Measurements from ENCODE around the gene EIF4E1B.
A peak's percentile ranks its signal among the peaks of the same experiment; 100 is the strongest.

Gene EIF4E1B

GRCh38 chr5:176642675-176643490, 12.4 kb downstream of the EIF4E1B start:
- Histone ChIP-seq H3K9me3 (ENCODE audit: control insufficient read depth, low read length) (no peaks in the 10 kb centered on the region), H3K36me3 (ENCODE audit: control insufficient read depth, insufficient read depth, low read length, severe bottlenecking) (no peaks in the 10 kb centered on the region)
- DNase-seq (ENCODE audit: low read depth): no peak

GRCh38 chr5:176643491-176644219, 13.2 kb downstream of the EIF4E1B start:
- H3K4me1 ChIP-seq (ENCODE audit: control insufficient read depth, insufficient read depth, low read length): peaks cover 15% of the 10 kb centered on the region
- H3K9ac ChIP-seq (ENCODE audit: low read length): no peak overlapping the region

More at GRCh38 chr5:176642675-176643490, 12.4 kb downstream of the EIF4E1B start:
- Histone ChIP-seq H3K4me1 (ENCODE audit: control insufficient read depth, insufficient read depth, low read length) (peaks cover 8% of the 10 kb centered on the region), H3K4me3 (ENCODE audit: low read length) (no peak overlapping the region), H3K27me3 (replicated peaks; ENCODE audit: control insufficient read depth, insufficient read depth, low read length) (no peaks in the 10 kb centered on the region), H3K9ac (ENCODE audit: low read length) (no peak overlapping the region)

GRCh38 chr5:176644294-176644693, 13.8 kb downstream of the EIF4E1B start:
- H3K9me3 ChIP-seq (ENCODE audit: control insufficient read depth, low read length): no peaks in the 10 kb centered on the region
- DNase-seq (ENCODE audit: low read depth): no peak
- no peak overlapping the region for H3K4me3 ChIP-seq (ENCODE audit: low read length)
- H3K4me1 ChIP-seq (ENCODE audit: control insufficient read depth, insufficient read depth, low read length): peaks cover 19% of the 10 kb centered on the region
- no peaks in the 10 kb centered on the region for H3K27me3 ChIP-seq (replicated peaks; ENCODE audit: control insufficient read depth, insufficient read depth, low read length)
- no peak overlapping the region for H3K9ac ChIP-seq (ENCODE audit: low read length)
- no peaks in the 10 kb centered on the region for H3K36me3 ChIP-seq (ENCODE audit: control insufficient read depth, insufficient read depth, low read length, severe bottlenecking)

More at GRCh38 chr5:176643491-176644219, 13.2 kb downstream of the EIF4E1B start:
- no peak for DNase-seq (ENCODE audit: low read depth)
- Histone ChIP-seq H3K36me3 (ENCODE audit: control insufficient read depth, insufficient read depth, low read length, severe bottlenecking) (no peaks in the 10 kb centered on the region), H3K4me3 (ENCODE audit: low read length) (no peak overlapping the region), H3K27me3 (replicated peaks; ENCODE audit: control insufficient read depth, insufficient read depth, low read length) (no peaks in the 10 kb centered on the region), H3K9me3 (ENCODE audit: control insufficient read depth, low read length) (no peaks in the 10 kb centered on the region)

- no peaks in the 10 kb centered on the region for H3K9me3 ChIP-seq (ENCODE audit: control insufficient read depth, low read length)
- H3K36me3 ChIP-seq (ENCODE audit: control insufficient read depth, insufficient read depth, low read length, severe bottlenecking): no peaks in the 10 kb centered on the region
- peaks cover 16% of the 10 kb centered on the region for H3K4me1 ChIP-seq (ENCODE audit: control insufficient read depth, insufficient read depth, low read length)
- DNase-seq (ENCODE audit: low read depth): no peak
- no peak overlapping the region for H3K4me3 ChIP-seq (ENCODE audit: low read length)
- no peak overlapping the region for H3K9ac ChIP-seq (ENCODE audit: low read length)
- H3K27me3 ChIP-seq (replicated peaks; ENCODE audit: control insufficient read depth, insufficient read depth, low read length): no peaks in the 10 kb centered on the region
Measured at GRCh38 chr5:176644878-176645670, 14.6 kb downstream of the EIF4E1B start.

- no peak overlapping the region for H3K4me3 ChIP-seq (ENCODE audit: low read length)
- no peak for DNase-seq (ENCODE audit: low read depth)
- H3K9ac ChIP-seq (ENCODE audit: low read length): peak overlapping the region; percentile 83
- H3K27me3 ChIP-seq (replicated peaks; ENCODE audit: control insufficient read depth, insufficient read depth, low read length): no peaks in the 10 kb centered on the region
- H3K9me3 ChIP-seq (ENCODE audit: control insufficient read depth, low read length): no peaks in the 10 kb centered on the region
- no peaks in the 10 kb centered on the region for H3K36me3 ChIP-seq (ENCODE audit: control insufficient read depth, insufficient read depth, low read length, severe bottlenecking)
- peaks cover 16% of the 10 kb centered on the region for H3K4me1 ChIP-seq (ENCODE audit: control insufficient read depth, insufficient read depth, low read length)
Measured at GRCh38 chr5:176646049-176646706, 15.7 kb downstream of the EIF4E1B start.

- H3K9me3 ChIP-seq (ENCODE audit: control insufficient read depth, low read length): no peaks in the 10 kb centered on the region
- H3K4me3 ChIP-seq (ENCODE audit: low read length): peak overlapping the region; percentile 74
- H3K9ac ChIP-seq (ENCODE audit: low read length): peak overlapping the region; percentile 83
- no peaks in the 10 kb centered on the region for H3K27me3 ChIP-seq (replicated peaks; ENCODE audit: control insufficient read depth, insufficient read depth, low read length)
- no peak for DNase-seq (ENCODE audit: low read depth)
- peaks cover 16% of the 10 kb centered on the region for H3K4me1 ChIP-seq (ENCODE audit: control insufficient read depth, insufficient read depth, low read length)
- H3K36me3 ChIP-seq (ENCODE audit: control insufficient read depth, insufficient read depth, low read length, severe bottlenecking): no peaks in the 10 kb centered on the region
Measured at GRCh38 chr5:176646707-176647029, 16.2 kb downstream of the EIF4E1B start.

GRCh38 chr5:176647030-176647842, 16.8 kb downstream of the EIF4E1B start, which contains the start of gene TSPAN17:
TSS of gene TSPAN17 (plus strand) at chr5:176647484. CDS start at chr5:176647616, 132 bp downstream.
- H3K27me3 ChIP-seq (replicated peaks; ENCODE audit: control insufficient read depth, insufficient read depth, low read length): no peaks in the 10 kb centered on the region
- H3K4me1 ChIP-seq (ENCODE audit: control insufficient read depth, insufficient read depth, low read length): peaks cover 16% of the 10 kb centered on the region
- H3K36me3 ChIP-seq (ENCODE audit: control insufficient read depth, insufficient read depth, low read length, severe bottlenecking): no peaks in the 10 kb centered on the region
- peak; percentile 100 for DNase-seq (ENCODE audit: low read depth)
- peak within 1 kb of the TSS; percentile 92 for H3K4me3 ChIP-seq (ENCODE audit: low read length)
- no peaks in the 10 kb centered on the region for H3K9me3 ChIP-seq (ENCODE audit: control insufficient read depth, low read length)
- H3K9ac ChIP-seq (ENCODE audit: low read length): peak within 1 kb of the TSS; percentile 98

GRCh38 chr5:176647843-176648473, 17.5 kb downstream of the EIF4E1B start:
- Histone ChIP-seq H3K4me1 (ENCODE audit: control insufficient read depth, insufficient read depth, low read length) (peaks cover 16% of the 10 kb centered on the region), H3K9me3 (ENCODE audit: control insufficient read depth, low read length) (no peaks in the 10 kb centered on the region), H3K27me3 (replicated peaks; ENCODE audit: control insufficient read depth, insufficient read depth, low read length) (no peaks in the 10 kb centered on the region), H3K36me3 (ENCODE audit: control insufficient read depth, insufficient read depth, low read length, severe bottlenecking) (peaks cover 4% of the 10 kb centered on the region), H3K4me3 (ENCODE audit: low read length) (peak overlapping the region; percentile 92), H3K9ac (ENCODE audit: low read length) (peak overlapping the region; percentile 98)
- DNase-seq (ENCODE audit: low read depth): peak; percentile 53

- H3K36me3 ChIP-seq (ENCODE audit: control insufficient read depth, insufficient read depth, low read length, severe bottlenecking): peaks cover 11% of the 10 kb centered on the region
Measured at GRCh38 chr5:176648474-176649194, 18.2 kb downstream of the EIF4E1B start.

More at GRCh38 chr5:176648474-176649194, 18.2 kb downstream of the EIF4E1B start:
- Histone ChIP-seq H3K4me3 (ENCODE audit: low read length) (peak overlapping the region; percentile 92), H3K9ac (ENCODE audit: low read length) (peak overlapping the region; percentile 98), H3K27me3 (replicated peaks; ENCODE audit: control insufficient read depth, insufficient read depth, low read length) (no peaks in the 10 kb centered on the region), H3K4me1 (ENCODE audit: control insufficient read depth, insufficient read depth, low read length) (peaks cover 16% of the 10 kb centered on the region), H3K9me3 (ENCODE audit: control insufficient read depth, low read length) (no peaks in the 10 kb centered on the region)
- no peak for DNase-seq (ENCODE audit: low read depth)
